HepG2 (cell line): ENCODE measurements around the gene ARL3. TPM values are rescaled to one million over a fixed set of nuclear protein-coding genes. Genes with fewer than 3 reads are reported as not detected.

Experiments used
- ATAC-seq: fragments of 200-7000 bp; cut with Tn5 transposase; 3 replicates; pipeline ENCODE4 v1.9.1; 2020; ENCODE audit warnings: mild to moderate bottlenecking, moderate library complexity
- BruUV-seq: library from RNA; stranded (reverse); fragments of 400-500 nt; replicated peaks from 2 replicates; lab custom pipeline; 2021; lab: Mats Ljungman, UMichigan
- CTCF ChIA-PET: fragments of 300-600 bp; formaldehyde crosslinking; extraction: SDS; loops from one replicate; lab custom pipeline; 2021; ENCODE audit warnings: low total read pairs, inconsistent platforms, low intra/inter-chr PET ratio; lab: Yijun Ruan, JAX
- POLR2A ChIA-PET: fragments of 350-600 bp; sonication (Branson Sonifier 250); formaldehyde crosslinking; loops from one replicate; lab custom pipeline; 2020; ENCODE audit warnings: antibody characterized with exemption, inconsistent platforms; lab: Yijun Ruan, JAX
- DNase-seq: peaks from one replicate; pipeline ENCODE4 v3.0.0-alpha.2; 2015; ENCODE audit warnings: low spot score
- FAIRE-seq: peaks from 3 replicates; lab custom pipeline; 2011; peaks lifted over from hg19 to GRCh38; lab: Jason Lieb, UNC
- H2AFZ ChIP-seq: one replicate; pipeline ENCODE4 v1.6.1; 2011; ENCODE audit warnings: low read length, inconsistent platforms
- H3K27ac ChIP-seq: fragments of 300-600 bp; 3 replicates; pipeline ENCODE4 v1.8.0; 2011; ENCODE audit warnings: mixed run types, mild to moderate bottlenecking, mixed read lengths, low read length, inconsistent platforms; ENCODE audit not compliant: insufficient read depth; ENCODE audit errors: extremely low read length
- H3K27me3 ChIP-seq, 2 experiments: fragments of 200-600 bp in 1 of 2; 2 replicates in 1 of 2; 3 replicates in 1 of 2; pipeline versions ENCODE4 v1.6.0 to v1.8.0; 2011; ENCODE audit warnings: low read length in 2 of 2, mild to moderate bottlenecking in 2 of 2, moderate library complexity in 2 of 2, inconsistent platforms in 1 of 2; ENCODE audit not compliant: insufficient read depth in 2 of 2, control insufficient read depth in 1 of 2
- H3K36me3 ChIP-seq, 2 experiments: fragments of 200-600 bp in 1 of 2; replicated peaks in 1 of 2; 2 replicates in 1 of 2; 3 replicates in 1 of 2; pipeline versions ENCODE4 v1.5.1 to v1.8.0; 2011; ENCODE audit warnings: low read length in 2 of 2, inconsistent platforms in 1 of 2; ENCODE audit not compliant: insufficient read depth in 2 of 2, control insufficient read depth in 1 of 2
- H3K4me1 ChIP-seq: 2 replicates; pipeline ENCODE4 v1.5.1; 2012; ENCODE audit warnings: low read length, inconsistent platforms; ENCODE audit not compliant: insufficient read depth
- H3K4me2 ChIP-seq: 2 replicates; pipeline ENCODE4 v1.6.0; 2011; ENCODE audit warnings: low read depth, low read length, inconsistent platforms
- H3K4me3 ChIP-seq, 3 experiments: fragments of 200-600 bp in 1 of 3; sonication (generic), shearing (Covaris generic) in 1 of 3; replicated peaks in 1 of 3; 2 replicates each; pipeline ENCODE4 v1.5.1; 2011 to 2016; ENCODE audit warnings: low read length in 3 of 3, inconsistent platforms in 2 of 3, low read depth in 2 of 3, mild to moderate bottlenecking in 2 of 3, control low read depth in 1 of 3, mixed read lengths in 1 of 3; ENCODE audit not compliant: insufficient read depth in 1 of 3
- H3K79me2 ChIP-seq: one replicate; pipeline ENCODE4 v1.6.1; 2011; ENCODE audit warnings: low read length, inconsistent platforms; ENCODE audit not compliant: insufficient read depth
- H3K9ac ChIP-seq: 2 replicates; pipeline ENCODE4 v1.6.0; 2011; ENCODE audit warnings: mild to moderate bottlenecking, low read depth, low read length, inconsistent platforms; ENCODE audit not compliant: insufficient read depth
- H3K9me3 ChIP-seq: 2 replicates; pipeline ENCODE4 v1.5.1; 2012; ENCODE audit warnings: mild to moderate bottlenecking, low read length
- H4K20me1 ChIP-seq: 2 replicates; pipeline ENCODE4 v1.6.0; 2011; ENCODE audit warnings: inconsistent platforms, mild to moderate bottlenecking, low read length, moderate library complexity; ENCODE audit not compliant: insufficient read depth
- FOSL1 ChIP-seq: sonication (generic); formaldehyde crosslinking; IDR thresholded peaks from 2 replicates; pipeline ENCODE4 v1.9.0; 2021; ENCODE audit warnings: missing genetic modification reagents, borderline replicate concordance
- ZNF589 ChIP-seq: sonication (generic); formaldehyde crosslinking; conservative IDR thresholded peaks from 2 replicates; pipeline ENCODE4 v1.8.0; 2022; ENCODE audit warnings: mild to moderate bottlenecking, moderate library complexity, missing genetic modification reagents
- ZNF768 ChIP-seq: sonication (generic); formaldehyde crosslinking; IDR thresholded peaks from 2 replicates; pipeline ENCODE4 v1.4.0; 2020; ENCODE audit warnings: missing genetic modification reagents
- WGBS: methylation state at CpG from one replicate; pipeline ENCODE4 v1.1.6; 2017; ENCODE audit warnings: low lambda C conversion rate; 5-methylcytosine and 5-hydroxymethylcytosine counted together
- in situ Hi-C: cut with HindIII; loops from 2 replicates; pipeline ENCODE4 v1.10.0; 2017; ENCODE audit warnings: low pct_unique_long_range_greater_than_20kb; ENCODE audit not compliant: extremely low pct_ligation_motif_present
- intact Hi-C: fragments of 100-400 bp; cut with micrococcal nuclease; formaldehyde crosslinking; loops from one replicate; pipeline ENCODE4 v1.10.0; 2022; ENCODE audit not compliant: unreplicated experiment
- polyA plus RNA-seq, 8 experiments: library from polyadenylated mRNA; depleted of rRNA in 3 of 8; stranded (reverse) in 7 of 8; unstranded in 1 of 8; fragments of >200 nt; fragmentation: Illumina TruSeq in 4 of 8; extraction: Trizol in 4 of 8; gene quantifications; 2 replicates each; pipeline versions ENCODE4 v1.2.1 to v1.2.3, GENCODE V29; 2011 to 2016; ENCODE audit warnings: low read depth in 4 of 8, missing spikeins in 1 of 8, mixed read lengths in 1 of 8; ENCODE audit not compliant: insufficient read depth in 1 of 8
- total RNA-seq, 5 experiments: library from RNA; depleted of rRNA; stranded (reverse); fragments of >200 nt; fragmentation: Illumina TruSeq; extraction: Trizol; gene quantifications; 2 replicates each; pipeline ENCODE4 v1.2.3, GENCODE V29; 2016; ENCODE audit warnings: low read depth in 1 of 5
- TF ChIP-seq, protein P1 (sequence below): sonication (generic); formaldehyde crosslinking; IDR thresholded peaks from 2 replicates; pipeline ENCODE4 v1.5.0; 2020; ENCODE audit warnings: mild to moderate bottlenecking, missing genetic modification reagents, borderline replicate concordance
- TF ChIP-seq, protein P2 (sequence below): sonication (generic); formaldehyde crosslinking; IDR thresholded peaks from 2 replicates; pipeline ENCODE4 v1.4.0; 2020; ENCODE audit warnings: mild to moderate bottlenecking, missing genetic modification reagents

The ARL3 gene
- total and polyA plus RNA-seq, 2 of the 13 experiments (the other 11 are each of a cell fraction or from before 2014, with no cell fraction given) = 5.2 to 6.6 TPM

DNA sequence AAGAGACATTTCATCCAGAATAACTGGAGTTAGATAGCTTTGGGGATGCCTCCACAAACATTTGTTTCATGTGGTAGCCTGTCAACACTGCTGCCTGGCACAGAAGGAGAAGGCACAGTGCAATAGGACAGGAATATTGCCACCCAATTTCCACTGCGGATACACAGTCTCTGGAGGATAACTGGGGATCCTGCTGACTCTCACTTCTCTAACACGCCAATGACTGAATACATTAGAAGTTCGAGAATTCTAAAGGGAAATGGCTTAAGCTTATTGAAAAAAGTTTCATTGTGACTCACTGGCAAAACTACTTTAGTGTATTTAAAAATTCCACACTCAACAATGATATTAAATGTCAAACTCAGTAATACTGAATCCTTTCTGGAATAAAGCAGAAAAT is 12.9 kb downstream of the ARL3 start:
- no peak overlapping the region for H2AFZ ChIP-seq
- H3K9me3 ChIP-seq = no peaks in the 10 kb centered on the region
- peaks cover 5 to 21% of the 10 kb centered on the region in 2 experiments; a peak in 3 of 5 replicates for H3K36me3 ChIP-seq
- no peaks in the 10 kb centered on the region for H4K20me1 ChIP-seq
- POLR2A ChIA-PET = no interaction called here
- no peak for TF ChIP-seq ZNF768
- TF ChIP-seq, protein P1, sequence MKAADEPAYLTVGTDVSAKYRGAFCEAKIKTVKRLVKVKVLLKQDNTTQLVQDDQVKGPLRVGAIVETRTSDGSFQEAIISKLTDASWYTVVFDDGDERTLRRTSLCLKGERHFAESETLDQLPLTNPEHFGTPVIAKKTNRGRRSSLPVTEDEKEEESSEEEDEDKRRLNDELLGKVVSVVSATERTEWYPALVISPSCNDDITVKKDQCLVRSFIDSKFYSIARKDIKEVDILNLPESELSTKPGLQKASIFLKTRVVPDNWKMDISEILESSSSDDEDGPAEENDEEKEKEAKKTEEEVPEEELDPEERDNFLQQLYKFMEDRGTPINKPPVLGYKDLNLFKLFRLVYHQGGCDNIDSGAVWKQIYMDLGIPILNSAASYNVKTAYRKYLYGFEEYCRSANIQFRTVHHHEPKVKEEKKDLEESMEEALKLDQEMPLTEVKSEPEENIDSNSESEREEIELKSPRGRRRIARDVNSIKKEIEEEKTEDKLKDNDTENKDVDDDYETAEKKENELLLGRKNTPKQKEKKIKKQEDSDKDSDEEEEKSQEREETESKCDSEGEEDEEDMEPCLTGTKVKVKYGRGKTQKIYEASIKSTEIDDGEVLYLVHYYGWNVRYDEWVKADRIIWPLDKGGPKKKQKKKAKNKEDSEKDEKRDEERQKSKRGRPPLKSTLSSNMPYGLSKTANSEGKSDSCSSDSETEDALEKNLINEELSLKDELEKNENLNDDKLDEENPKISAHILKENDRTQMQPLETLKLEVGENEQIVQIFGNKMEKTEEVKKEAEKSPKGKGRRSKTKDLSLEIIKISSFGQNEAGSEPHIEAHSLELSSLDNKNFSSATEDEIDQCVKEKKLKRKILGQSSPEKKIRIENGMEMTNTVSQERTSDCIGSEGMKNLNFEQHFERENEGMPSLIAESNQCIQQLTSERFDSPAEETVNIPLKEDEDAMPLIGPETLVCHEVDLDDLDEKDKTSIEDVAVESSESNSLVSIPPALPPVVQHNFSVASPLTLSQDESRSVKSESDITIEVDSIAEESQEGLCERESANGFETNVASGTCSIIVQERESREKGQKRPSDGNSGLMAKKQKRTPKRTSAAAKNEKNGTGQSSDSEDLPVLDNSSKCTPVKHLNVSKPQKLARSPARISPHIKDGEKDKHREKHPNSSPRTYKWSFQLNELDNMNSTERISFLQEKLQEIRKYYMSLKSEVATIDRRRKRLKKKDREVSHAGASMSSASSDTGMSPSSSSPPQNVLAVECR (CRISPR knock-in tag) = no peak
- no peak overlapping the region for H3K27ac ChIP-seq
- CTCF ChIA-PET = no interaction called here
- H3K4me2 ChIP-seq = no peak overlapping the region
- no peaks in the 10 kb centered on the region for H3K79me2 ChIP-seq
- DNase-seq (no peak), ATAC-seq (no peak), FAIRE-seq (no peak)
- WGBS = 99% methylated on average over 3 of the region's 3 CpGs
- no TSS peak for BruUV-seq
- in situ Hi-C loops = no loop called here
- no peak overlapping the region for H3K4me3 ChIP-seq
- no peaks in the 10 kb centered on the region for H3K4me1 ChIP-seq
- intact Hi-C loops = no loop called here
- no peak overlapping the region for H3K9ac ChIP-seq
- no peaks in the 10 kb centered on the region for H3K27me3 ChIP-seq

DNA sequence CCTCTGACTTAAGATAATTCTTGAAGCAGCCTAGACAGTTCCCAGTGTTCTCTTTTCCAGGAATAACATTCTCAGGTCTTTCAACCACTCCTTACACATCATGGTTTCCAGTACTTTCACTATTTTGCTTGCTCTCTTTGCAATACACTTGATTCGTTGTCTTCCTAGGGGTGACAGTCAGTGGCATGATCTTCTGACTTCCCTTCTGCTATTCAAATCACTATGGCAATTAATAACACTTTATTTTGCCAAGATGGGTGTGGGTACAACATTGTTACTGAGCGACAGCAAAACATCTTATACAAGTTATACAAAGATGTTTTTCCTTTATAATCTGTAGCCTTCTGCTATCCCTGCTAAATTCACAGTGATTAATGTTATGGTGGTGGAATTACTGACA is 15.3 kb downstream of the ARL3 start:
- Histone ChIP-seq H3K9ac (no peak overlapping the region), H3K27ac (no peak overlapping the region), H2AFZ (no peak overlapping the region), H3K4me1 (no peaks in the 10 kb centered on the region), H4K20me1 (no peaks in the 10 kb centered on the region), H3K79me2 (no peaks in the 10 kb centered on the region), H3K4me3 (no peak overlapping the region), H3K9me3 (no peaks in the 10 kb centered on the region), H3K27me3 (no peaks in the 10 kb centered on the region), H3K36me3 (peaks cover 5 to 21% of the 10 kb centered on the region in 2 experiments; a peak in 3 of 5 replicates), H3K4me2 (no peak overlapping the region)
- ChIA-PET POLR2A (no interaction called here), CTCF (no interaction called here)
- intact Hi-C loops = no loop called here
- TF ChIP-seq ZNF589 (CRISPR knock-in tag) (no peak), FOSL1 (CRISPR knock-in tag) (no peak)
- TF ChIP-seq, protein P2, sequence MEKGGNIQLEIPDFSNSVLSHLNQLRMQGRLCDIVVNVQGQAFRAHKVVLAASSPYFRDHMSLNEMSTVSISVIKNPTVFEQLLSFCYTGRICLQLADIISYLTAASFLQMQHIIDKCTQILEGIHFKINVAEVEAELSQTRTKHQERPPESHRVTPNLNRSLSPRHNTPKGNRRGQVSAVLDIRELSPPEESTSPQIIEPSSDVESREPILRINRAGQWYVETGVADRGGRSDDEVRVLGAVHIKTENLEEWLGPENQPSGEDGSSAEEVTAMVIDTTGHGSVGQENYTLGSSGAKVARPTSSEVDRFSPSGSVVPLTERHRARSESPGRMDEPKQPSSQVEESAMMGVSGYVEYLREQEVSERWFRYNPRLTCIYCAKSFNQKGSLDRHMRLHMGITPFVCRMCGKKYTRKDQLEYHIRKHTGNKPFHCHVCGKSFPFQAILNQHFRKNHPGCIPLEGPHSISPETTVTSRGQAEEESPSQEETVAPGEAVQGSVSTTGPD = no peak
- DNase-seq (no peak), FAIRE-seq (no peak), ATAC-seq (no peak)
- WGBS = 94% methylated on average over 2 of the region's 2 CpGs
- in situ Hi-C loops = no loop called here
- no TSS peak for BruUV-seq
